Measurements from ENCODE around the gene MFRP. TPM values are rescaled to one million over a fixed set of nuclear protein-coding genes. Genes with fewer than 3 reads are reported as not detected.
A peak's percentile ranks its signal among the peaks of the same experiment; 100 is the strongest.

The MFRP gene
- total and polyA plus RNA-seq, 8 donors = not detected

- no peak for DNase-seq
- intact Hi-C loops (cut with DNase I) = loop anchor here in 1 of 3 donors (10.0 kb wide), 1 partner anchor 51 kb away; no protein-coding TSS in a partner anchor
- H3K36me3 ChIP-seq = no peaks in the 10 kb centered on the region
- TF ChIP-seq, protein P1, sequence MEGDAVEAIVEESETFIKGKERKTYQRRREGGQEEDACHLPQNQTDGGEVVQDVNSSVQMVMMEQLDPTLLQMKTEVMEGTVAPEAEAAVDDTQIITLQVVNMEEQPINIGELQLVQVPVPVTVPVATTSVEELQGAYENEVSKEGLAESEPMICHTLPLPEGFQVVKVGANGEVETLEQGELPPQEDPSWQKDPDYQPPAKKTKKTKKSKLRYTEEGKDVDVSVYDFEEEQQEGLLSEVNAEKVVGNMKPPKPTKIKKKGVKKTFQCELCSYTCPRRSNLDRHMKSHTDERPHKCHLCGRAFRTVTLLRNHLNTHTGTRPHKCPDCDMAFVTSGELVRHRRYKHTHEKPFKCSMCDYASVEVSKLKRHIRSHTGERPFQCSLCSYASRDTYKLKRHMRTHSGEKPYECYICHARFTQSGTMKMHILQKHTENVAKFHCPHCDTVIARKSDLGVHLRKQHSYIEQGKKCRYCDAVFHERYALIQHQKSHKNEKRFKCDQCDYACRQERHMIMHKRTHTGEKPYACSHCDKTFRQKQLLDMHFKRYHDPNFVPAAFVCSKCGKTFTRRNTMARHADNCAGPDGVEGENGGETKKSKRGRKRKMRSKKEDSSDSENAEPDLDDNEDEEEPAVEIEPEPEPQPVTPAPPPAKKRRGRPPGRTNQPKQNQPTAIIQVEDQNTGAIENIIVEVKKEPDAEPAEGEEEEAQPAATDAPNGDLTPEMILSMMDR (IDR thresholded peaks at IDR 0.05) = no peak
- ATAC-seq = no peak
- no peaks in the 10 kb centered on the region for H3K27me3 ChIP-seq
- no peaks in the 10 kb centered on the region for H3K4me1 ChIP-seq
- no peak for FAIRE-seq
- 57 to 64% methylated on average over 4 of the region's 4 CpGs for WGBS, 2 donors
- no peaks in the 10 kb centered on the region for H3K9me3 ChIP-seq
- H3K4me3 ChIP-seq = no peak overlapping the region
- no peak overlapping the region for H3K27ac ChIP-seq
Observed at GRCh38 chr11:119324189-119324588, 22.3 kb downstream of the MFRP start.

DNA sequence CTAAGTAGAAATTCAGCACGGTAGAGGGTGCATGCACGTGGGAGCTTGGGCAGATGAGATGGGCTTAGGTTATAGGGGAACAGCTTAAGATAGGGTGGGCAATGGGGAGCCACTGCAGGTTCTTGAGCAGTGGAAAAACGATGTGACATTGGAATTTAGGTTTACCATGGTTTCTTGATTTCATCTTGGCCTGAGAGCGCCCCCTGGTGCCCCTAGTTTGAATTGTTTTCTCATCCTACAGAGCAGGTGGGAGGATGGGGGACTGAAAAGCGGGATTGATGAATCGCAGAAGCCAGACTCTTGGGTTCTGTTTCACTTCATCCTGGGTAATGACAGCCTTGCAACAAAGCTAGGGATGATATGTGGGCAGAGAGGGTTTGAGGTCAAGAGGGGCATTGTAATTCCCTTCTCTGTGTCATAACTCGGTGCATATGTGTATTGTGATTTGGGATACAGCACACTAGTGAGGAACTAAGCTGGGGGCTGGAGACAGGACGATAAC, 22.9 kb downstream of the MFRP start:
- no peaks in the 10 kb centered on the region for H3K9me3 ChIP-seq
- no peaks in the 10 kb centered on the region for H3K4me1 ChIP-seq
- TF ChIP-seq, protein P1 (IDR thresholded peaks at IDR 0.05) = peak; percentile 61 to 77 (median 72)
- DNase-seq = peak in 5 of 6 donors; percentile 43 to 81 (median 66)
- FAIRE-seq = no peak
- intact Hi-C loops (cut with DNase I) = loop anchor here in 1 of 3 donors (10.0 kb wide), 1 partner anchor 51 kb away; no protein-coding TSS in a partner anchor
- peak in 2 of 4 donors; percentile 23 to 25 for ATAC-seq
- H3K36me3 ChIP-seq = no peaks in the 10 kb centered on the region
- H3K4me3 ChIP-seq = no peak overlapping the region
- 12 to 15% methylated on average over 8 of the region's 8 CpGs for WGBS, 2 donors
- no peak overlapping the region for H3K27ac ChIP-seq
- no peaks in the 10 kb centered on the region for H3K27me3 ChIP-seq

DNA sequence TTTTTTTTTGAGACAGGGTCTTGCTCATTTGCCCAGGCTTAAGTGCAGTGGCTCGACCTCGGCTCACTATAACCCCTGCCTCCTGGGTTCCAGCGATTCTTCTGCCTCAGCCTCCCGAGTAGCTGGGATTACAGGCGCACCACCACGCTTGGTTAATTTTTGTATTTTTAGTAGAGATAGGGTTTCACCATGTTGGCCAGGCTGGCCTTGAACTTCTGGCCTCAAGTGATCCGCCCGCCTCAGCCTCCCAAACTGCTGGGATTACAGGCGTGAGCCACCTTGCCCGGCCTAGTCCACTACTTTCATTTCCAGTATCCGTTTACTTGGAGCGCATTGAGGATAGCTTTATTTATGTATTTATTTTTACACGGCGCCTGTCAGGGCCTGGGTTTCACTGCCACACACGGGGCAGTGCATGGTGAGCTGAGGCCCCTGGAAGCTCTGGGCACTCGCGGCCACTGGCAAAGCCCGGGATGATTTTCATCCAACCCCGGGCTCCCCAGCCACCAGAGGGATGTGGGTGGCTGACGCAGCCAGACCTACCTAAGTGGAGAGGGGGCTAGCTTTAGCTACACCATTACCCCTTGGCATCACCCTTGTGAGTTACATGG, 23.5 kb downstream of the MFRP start:
- H3K27ac ChIP-seq = no peak overlapping the region
- no peaks in the 10 kb centered on the region for H3K4me1 ChIP-seq
- no peaks in the 10 kb centered on the region for H3K9me3 ChIP-seq
- DNase-seq (no peak), ATAC-seq (no peak), FAIRE-seq (no peak)
- no peaks in the 10 kb centered on the region for H3K36me3 ChIP-seq
- intact Hi-C loops (cut with DNase I) = loop anchor here in 1 of 3 donors (10.0 kb wide), 1 partner anchor 52 kb away; no protein-coding TSS in a partner anchor
- H3K27me3 ChIP-seq = no peaks in the 10 kb centered on the region
- H3K4me3 ChIP-seq = no peak overlapping the region
- 73 to 75% methylated on average over 19 to 20 of the region's 20 CpGs for WGBS, 2 donors
- TF ChIP-seq, protein P1 (IDR thresholded peaks at IDR 0.05) = no peak

DNA sequence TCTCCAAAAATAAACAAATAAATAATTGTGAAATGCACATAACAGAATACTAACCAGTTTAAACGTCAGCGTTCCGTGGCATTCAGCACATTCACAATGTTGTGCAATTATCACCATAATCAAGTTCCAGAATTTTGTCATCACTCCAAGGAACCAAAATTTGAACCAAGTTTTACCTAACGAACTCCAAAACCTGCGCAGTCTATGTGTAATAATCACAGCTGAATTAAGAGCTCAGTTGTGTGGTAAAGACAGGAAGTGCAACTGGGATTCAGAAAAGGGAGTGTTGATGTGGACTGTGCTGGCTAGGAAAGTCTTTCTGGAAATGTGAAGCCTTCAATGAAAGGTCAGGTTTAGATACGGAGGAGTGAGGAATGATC, 24.2 kb downstream of the MFRP start:
- 53 to 63% methylated on average over 6 of the region's 6 CpGs for WGBS, 2 donors
- TF ChIP-seq, protein P1 (IDR thresholded peaks at IDR 0.05) = no peak
- no peaks in the 10 kb centered on the region for H3K36me3 ChIP-seq
- H3K27me3 ChIP-seq = no peaks in the 10 kb centered on the region
- no peak for FAIRE-seq
- H3K27ac ChIP-seq = no peak overlapping the region
- intact Hi-C loops (cut with DNase I) = loop anchor here in 1 of 3 donors (10.0 kb wide), 1 partner anchor 52 kb away; no protein-coding TSS in a partner anchor
- DNase-seq = no peak
- H3K9me3 ChIP-seq = no peaks in the 10 kb centered on the region
- H3K4me1 ChIP-seq = peaks cover 0 to 4% (median 0%) of the 10 kb centered on the region in 3 donors
- no peak for ATAC-seq
- no peak overlapping the region for H3K4me3 ChIP-seq
